HT-29 (cell line): ENCODE measurements around the gene ADGRF5. TPM values are rescaled to one million over a fixed set of nuclear protein-coding genes. Genes with fewer than 3 reads are reported as not detected.
A peak's percentile ranks its signal among the peaks of the same experiment; 100 is the strongest.

Source experiments
- DNase-seq: peaks from one replicate; pipeline ENCODE4 v3.0.0-alpha.2; 2015; ENCODE audit warnings: low spot score
- total RNA-seq: library from RNA; depleted of rRNA; stranded (reverse); fragments of >200 nt; shearing (Covaris generic); gene quantifications from 2 replicates; pipeline ENCODE4 v1.2.3, GENCODE V29; 2014; rRNA removed

Gene ADGRF5, protein sequence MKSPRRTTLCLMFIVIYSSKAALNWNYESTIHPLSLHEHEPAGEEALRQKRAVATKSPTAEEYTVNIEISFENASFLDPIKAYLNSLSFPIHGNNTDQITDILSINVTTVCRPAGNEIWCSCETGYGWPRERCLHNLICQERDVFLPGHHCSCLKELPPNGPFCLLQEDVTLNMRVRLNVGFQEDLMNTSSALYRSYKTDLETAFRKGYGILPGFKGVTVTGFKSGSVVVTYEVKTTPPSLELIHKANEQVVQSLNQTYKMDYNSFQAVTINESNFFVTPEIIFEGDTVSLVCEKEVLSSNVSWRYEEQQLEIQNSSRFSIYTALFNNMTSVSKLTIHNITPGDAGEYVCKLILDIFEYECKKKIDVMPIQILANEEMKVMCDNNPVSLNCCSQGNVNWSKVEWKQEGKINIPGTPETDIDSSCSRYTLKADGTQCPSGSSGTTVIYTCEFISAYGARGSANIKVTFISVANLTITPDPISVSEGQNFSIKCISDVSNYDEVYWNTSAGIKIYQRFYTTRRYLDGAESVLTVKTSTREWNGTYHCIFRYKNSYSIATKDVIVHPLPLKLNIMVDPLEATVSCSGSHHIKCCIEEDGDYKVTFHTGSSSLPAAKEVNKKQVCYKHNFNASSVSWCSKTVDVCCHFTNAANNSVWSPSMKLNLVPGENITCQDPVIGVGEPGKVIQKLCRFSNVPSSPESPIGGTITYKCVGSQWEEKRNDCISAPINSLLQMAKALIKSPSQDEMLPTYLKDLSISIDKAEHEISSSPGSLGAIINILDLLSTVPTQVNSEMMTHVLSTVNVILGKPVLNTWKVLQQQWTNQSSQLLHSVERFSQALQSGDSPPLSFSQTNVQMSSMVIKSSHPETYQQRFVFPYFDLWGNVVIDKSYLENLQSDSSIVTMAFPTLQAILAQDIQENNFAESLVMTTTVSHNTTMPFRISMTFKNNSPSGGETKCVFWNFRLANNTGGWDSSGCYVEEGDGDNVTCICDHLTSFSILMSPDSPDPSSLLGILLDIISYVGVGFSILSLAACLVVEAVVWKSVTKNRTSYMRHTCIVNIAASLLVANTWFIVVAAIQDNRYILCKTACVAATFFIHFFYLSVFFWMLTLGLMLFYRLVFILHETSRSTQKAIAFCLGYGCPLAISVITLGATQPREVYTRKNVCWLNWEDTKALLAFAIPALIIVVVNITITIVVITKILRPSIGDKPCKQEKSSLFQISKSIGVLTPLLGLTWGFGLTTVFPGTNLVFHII (N-terminal part only)
- 0.05 TPM in 1 of 2 replicates, not detected in the other for total RNA-seq

- DNase-seq = no peak
Observed at GRCh38 chr6:46921731-46922130, at the start of gene ADGRF5. Gene ADGRF5, minus strand, starts transcription at chr6:46921938. Its CDS starts 15,176 bp downstream, at chr6:46906762.

GRCh38 chr6:46969206-46969605, 47.5 kb upstream of the ADGRF5 start:
- peak; percentile 34 for DNase-seq

GRCh38 chr6:46967826-46968349, 46.1 kb upstream of the ADGRF5 start:
- no peak for DNase-seq

DNA sequence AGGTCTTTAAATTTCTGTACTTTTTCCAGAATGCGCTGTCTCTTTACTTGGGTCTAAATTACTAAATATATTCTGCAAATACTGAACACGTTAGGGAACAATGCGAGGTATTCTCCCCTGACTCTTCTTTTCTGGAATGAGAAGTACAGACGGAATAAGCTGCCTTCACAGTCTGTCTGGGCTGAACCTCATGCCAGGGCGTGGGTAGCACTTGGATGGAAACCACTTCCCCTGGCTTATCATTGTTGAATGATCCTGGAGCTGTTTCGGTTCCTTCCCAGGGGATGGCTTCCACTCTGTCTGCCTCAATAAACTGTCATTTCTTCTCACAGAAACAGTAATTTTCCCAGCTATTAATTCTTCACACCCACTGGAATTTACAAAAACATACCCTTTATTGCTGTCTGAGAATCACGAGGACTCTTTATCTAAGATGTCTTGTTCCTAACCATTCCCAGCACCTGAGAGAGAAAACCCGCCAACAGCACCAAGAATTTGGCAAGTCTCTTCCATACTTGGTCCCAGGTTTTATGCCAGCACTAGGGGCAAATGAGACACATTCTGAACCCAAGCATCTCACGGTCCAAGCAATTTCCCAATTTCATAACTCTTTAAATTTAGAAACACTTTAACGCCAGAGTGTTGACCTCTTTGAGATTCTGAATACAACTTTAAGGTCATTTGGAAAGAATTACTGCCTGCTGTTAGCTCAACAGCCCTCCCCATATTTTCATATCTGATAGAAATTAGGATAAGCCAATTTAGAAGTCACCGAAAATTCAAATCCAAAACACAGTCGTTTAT, 43.2 kb upstream of the ADGRF5 start:
- no peak for DNase-seq

GRCh38 chr6:46963626-46964025, 41.9 kb upstream of the ADGRF5 start:
- DNase-seq = no peak

DNA sequence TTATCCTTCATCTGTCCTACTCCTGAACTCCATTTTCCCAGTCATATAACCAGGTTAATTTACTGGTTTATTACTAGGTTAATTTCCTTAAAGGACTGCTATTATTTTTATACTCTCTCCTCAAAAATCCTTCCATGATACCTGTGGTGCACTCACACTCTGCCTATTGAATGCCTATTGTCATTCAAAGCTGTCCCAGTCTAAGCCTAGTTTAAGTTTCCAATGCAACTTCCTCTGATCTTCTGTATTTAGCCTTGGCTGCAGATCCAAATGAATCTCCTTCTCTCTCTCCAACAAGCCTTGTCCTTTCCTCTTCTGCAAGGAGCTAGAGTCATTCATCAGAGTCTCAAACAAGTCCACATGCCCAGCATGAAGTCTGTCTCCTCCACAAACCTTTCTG, 41.3 kb upstream of the ADGRF5 start:
- no peak for DNase-seq

DNA sequence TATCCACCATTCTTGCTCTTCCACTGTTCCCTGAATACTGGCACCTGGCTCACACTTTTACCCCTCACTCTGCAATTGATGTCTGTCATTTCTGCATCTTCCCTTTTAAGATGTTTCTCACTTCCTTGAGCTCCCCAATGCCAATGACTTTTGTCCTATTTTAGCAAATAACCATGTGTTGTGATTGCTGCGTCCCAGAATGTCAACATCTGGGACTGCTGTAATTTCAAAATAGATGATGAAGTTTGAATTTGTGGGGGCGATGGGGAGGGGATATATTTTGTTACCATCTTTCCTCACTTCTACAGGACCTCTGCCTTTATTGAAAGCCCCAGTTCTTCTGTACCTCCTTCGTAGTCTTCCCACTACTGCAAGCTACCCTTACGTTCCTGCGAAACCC, 40.0 kb upstream of the ADGRF5 start:
- no peak for DNase-seq

DNA sequence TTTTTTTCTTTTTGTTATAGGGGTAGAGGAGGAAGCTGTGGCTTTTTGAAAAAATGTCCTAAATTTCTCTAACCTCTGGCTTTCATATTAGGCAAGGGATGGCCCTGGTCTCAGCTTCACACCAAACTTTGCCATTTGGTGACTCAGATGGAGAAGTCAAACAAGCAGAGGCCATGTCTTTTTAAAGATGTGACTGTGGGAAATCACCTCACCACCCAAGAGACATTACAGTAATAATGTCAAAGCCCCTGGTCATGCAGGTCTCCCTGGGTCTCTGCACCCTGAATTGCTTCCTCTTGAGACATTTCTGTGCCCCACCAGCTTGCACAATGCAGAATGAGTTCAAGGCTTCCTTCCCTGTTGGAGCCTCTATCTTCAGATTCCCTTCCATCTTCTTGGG, 39.5 kb upstream of the ADGRF5 start:
- DNase-seq = no peak

GRCh38 chr6:46959419-46959818, 37.7 kb upstream of the ADGRF5 start:
- DNase-seq = no peak

GRCh38 chr6:46956409-46956808, 34.7 kb upstream of the ADGRF5 start:
- DNase-seq = no peak

DNA sequence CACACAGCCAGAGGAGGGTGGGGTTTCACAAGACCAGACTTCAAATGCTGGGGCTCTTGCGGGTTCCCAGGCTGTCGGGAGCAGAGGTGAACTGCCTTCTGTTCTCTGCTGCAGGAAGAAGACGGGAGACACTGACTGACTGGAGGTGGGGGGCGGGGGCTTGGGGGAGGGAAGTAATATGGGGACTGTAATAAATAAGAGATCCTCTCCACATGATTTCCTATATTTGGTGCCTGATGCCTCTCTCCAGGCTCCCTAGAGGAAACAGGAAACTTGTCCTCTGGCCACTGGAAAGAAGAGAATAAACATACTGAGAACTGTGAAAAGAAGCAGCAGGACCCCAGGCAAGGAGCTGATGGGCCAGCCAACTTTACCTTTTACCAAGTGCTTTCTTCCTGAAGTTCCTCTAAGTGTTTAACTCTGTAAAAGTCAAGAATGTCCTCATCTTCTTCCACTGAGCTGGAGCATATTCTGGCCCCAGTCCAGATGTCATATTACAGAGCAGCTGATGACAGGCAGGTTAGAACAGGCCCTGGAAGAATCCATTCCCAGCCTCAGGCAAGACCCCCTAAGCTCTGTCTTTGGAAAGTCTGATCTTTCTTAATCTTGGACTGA, 33.2 kb upstream of the ADGRF5 start:
- DNase-seq = peak; percentile 15

DNA sequence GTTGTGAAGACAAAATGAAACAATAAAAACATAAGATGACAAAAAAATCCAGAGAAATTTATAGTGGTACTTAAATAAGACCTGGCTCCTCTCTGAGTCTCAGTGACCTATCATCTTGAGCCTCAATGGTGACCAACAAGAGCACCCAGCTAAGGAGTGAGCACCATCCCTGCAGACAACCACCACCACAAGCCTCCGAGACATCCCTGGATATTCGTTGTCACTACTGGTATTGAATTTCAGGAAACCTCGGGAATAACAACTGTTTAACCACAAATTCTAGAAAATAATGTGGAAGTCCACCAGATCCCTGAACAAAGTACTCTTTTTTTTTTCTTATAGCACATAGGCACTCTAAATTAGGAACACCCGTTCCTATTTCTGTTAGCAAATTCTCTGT, 32.2 kb upstream of the ADGRF5 start:
- no peak for DNase-seq

DNA sequence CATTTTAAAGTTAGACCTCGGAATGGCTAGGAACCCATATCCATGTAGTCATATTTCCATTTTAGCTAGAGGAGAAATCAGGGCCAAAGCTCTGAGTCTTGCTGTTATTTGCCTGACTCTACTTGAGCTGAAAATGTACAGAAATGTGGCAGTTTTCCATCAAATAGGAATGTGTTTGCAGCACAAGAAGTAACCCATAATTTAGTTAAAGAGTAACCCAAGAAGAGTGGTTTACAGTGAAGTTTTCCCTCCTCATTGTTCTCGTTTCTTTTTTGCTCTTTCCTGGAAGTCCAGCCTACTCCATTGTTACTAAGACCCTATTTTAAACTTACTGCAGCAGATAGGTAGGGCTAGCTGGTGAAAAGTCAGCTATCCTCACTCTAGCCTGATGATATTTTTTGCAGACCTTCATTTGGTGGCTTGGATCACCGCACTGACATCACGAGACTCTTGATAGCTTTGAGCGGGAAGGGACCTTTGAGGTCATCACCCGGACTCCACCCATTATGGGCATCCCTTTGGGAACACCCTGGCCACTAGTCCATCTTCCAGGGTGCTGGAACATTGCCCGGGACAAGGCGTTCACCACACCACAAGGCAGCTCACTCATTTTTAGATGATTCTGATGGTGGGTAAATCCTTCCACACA, 28.0 kb upstream of the ADGRF5 start:
- DNase-seq = no peak

DNA sequence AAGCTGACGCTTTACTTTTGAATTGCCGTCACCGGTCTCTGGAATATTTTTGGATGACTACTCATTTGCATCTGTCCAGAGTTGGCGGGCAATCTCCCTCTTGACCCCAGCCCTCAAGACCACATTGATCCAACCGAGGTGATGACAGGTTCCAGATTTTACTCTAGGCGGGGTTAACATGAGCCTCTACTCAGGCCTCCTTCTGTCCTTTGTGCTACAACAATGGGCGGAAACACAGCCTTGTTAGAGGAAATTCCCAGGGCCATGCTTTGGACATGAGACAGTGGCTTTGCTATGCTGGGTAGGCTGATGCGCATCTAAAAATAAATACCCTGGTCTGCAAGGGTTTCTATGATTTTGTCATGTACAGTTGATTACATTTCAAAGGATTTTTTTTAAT, 27.0 kb upstream of the ADGRF5 start:
- DNase-seq = no peak

DNA sequence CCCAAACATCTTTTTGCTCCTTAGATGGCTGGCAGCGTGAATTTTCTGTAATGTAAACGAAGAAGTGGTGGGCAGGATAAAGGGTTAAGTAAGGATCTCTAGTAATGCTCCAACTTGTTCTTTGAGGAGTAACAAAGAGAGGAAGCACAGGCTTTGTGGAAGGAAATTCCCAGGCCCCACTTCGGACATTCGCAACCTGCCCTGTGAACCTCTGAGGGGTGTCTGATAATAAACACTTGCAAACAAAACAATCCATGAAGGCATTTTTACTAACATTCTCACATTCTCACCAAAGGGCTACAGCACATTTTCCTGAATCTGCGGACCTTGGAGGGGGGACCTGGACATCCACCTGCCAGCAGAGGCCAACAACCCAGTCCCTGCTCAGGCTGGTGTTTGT, 25.8 kb upstream of the ADGRF5 start:
- no peak for DNase-seq

- DNase-seq = no peak
Observed at GRCh38 chr6:46940433-46941226, 18.9 kb upstream of the ADGRF5 start.

- DNase-seq = no peak
Observed at GRCh38 chr6:46937642-46938041, 15.9 kb upstream of the ADGRF5 start.

DNA sequence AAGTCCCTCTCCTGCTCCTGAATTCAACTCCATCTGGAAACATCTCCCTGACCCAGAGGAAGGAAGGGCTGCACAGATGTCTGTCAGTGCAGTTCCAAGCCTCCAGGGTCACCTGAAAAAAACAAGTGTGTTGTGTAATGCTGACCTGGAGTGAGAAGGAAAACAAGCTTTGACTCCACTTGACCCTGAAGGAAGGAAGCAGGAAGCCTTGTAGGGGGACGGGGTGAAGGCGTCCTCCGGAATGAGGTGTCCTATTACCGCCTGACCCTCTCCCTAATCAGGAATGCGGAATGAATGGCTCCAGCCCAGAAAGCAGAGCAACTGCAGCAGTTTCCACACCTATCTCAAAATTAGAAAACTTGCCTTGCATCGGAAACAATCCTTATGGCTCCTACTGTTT, 13.9 kb upstream of the ADGRF5 start:
- peak; percentile 66 for DNase-seq

DNA sequence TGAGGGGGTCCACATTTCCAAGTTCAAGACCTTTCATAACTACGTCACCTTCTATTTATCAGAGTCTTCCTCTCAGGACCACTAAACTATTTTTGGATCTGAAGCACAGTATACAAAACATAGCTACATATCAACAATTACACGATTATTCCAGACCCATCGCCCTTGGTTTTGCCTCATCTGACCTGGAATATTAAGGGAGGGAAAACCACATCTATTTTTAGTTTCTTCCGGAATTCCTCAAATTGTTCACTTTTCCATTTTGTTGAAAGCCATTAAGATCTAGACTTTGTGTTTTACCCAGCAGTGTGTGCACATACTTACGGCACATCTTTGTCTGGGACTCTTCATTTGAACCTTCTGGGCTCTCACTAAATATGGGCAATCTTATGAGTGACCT, 12.0 kb upstream of the ADGRF5 start:
- DNase-seq = no peak
